Uterus (tissue), 4 donors: ENCODE data around the gene IL1RL1. TPM values are rescaled to one million over a fixed set of nuclear protein-coding genes. Genes with fewer than 3 reads are reported as not detected.

Source experiments
- DNase-seq, 2 donors: peaks; one replicate each; pipeline ENCODE4 v3.0.0-alpha.2; 2019 to 2020
- H3K27ac ChIP-seq, 2 donors: fragments of 200-600 bp; sonication (generic); 1 replicate in 1 of 2; 2 replicates in 1 of 2; pipeline ENCODE4 v1.5.1; 2016 to 2018
- H3K27me3 ChIP-seq, 2 donors: fragments of 200-600 bp; sonication (generic); one replicate each; pipeline ENCODE4 v1.5.1; 2018 to 2019; ENCODE audit warnings: control low read depth in 1 of 2
- H3K36me3 ChIP-seq, 2 donors: fragments of 200-600 bp; sonication (generic); one replicate each; pipeline ENCODE4 v1.5.1; 2019; ENCODE audit warnings: control low read depth in 1 of 2
- H3K4me1 ChIP-seq, 2 donors: fragments of 200-600 bp; sonication (generic); one replicate each; pipeline ENCODE4 v1.5.1; 2018 to 2019; ENCODE audit warnings: control low read depth in 1 of 2
- H3K4me3 ChIP-seq, 2 donors: fragments of 200-600 bp; sonication (generic); 1 replicate in 1 of 2; 2 replicates in 1 of 2; pipeline ENCODE4 v1.5.1; 2018 to 2019; ENCODE audit warnings: mild to moderate bottlenecking in 1 of 2
- H3K9me3 ChIP-seq, 2 donors: fragments of 200-600 bp; sonication (generic); one replicate each; pipeline ENCODE4 v1.5.1; 2019; ENCODE audit warnings: control low read depth in 1 of 2
- POLR2A ChIP-seq, 2 donors: fragments of 450-650 bp; IDR thresholded peaks; one replicate each; pipeline ENCODE4 v1.6.1; 2016; ENCODE audit warnings: antibody characterized with exemption in 2 of 2, mild to moderate bottlenecking in 1 of 2, moderate library complexity in 1 of 2
- intact Hi-C: fragments of 100-400 bp; cut with DNase I; formaldehyde crosslinking; loops from one replicate; pipeline ENCODE4 v1.15.1; 2023; ENCODE audit warnings: low total_unique reads
- total RNA-seq, 4 donors: library from RNA; depleted of rRNA in 3 of 4; stranded (reverse); fragments of >200 nt in 3 of 4; gene quantifications; one replicate each; pipeline versions ENCODE4 v1.1.0 to v1.2.4, GENCODE V29; 2014 to 2023
- TF ChIP-seq, protein P1 (sequence below), 4 experiments: fragments of 200-600 bp in 2 of 4; fragments of 450-650 bp in 2 of 4; sonication (generic) in 2 of 4; IDR thresholded peaks; one replicate each; pipeline ENCODE4 v1.5.1; 2016 to 2019; ENCODE audit warnings: antibody characterized with exemption in 4 of 4, mild to moderate bottlenecking in 2 of 4, moderate library complexity in 1 of 4
- donor health status: DM: yes; HTN: yes; CAD: no.

IL1RL1 gene
- total RNA-seq, 4 donors from 2014 or later = 1.7 to 12.3 (median 6.8) TPM

DNA sequence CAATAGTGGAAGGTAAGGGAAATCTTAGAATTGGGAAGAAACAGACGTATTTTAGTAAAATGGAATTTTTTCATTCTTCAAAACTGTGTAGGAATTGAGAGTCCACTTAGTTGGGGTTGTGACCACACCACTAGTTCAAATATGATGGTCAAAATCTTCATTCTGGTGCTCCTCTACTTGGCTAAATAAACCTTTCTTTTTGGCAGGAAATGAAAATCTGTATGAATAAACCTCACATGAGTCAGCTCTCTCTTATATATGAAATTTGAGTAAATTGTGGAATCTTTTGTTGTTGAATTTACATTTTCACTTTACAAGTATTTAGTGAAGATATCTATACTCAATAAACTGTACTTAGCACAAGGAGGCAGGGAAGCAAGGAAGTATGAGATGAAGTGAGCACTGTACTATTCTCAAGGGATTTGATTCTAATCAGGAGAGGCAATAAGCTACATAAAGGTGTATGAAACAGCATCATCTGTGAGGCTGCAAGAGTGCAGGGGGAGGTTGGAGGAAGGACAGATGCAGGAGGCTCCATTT is 64.8 kb downstream of the IL1RL1 start:
- Histone ChIP-seq H3K36me3 (no peaks in the 10 kb centered on the region), H3K27me3 (no peaks in the 10 kb centered on the region), H3K9me3 (no peaks in the 10 kb centered on the region), H3K4me1 (no peaks in the 10 kb centered on the region), H3K4me3 (no peak overlapping the region), H3K27ac (no peak overlapping the region)
- no peak for DNase-seq
- TF ChIP-seq, protein P1, sequence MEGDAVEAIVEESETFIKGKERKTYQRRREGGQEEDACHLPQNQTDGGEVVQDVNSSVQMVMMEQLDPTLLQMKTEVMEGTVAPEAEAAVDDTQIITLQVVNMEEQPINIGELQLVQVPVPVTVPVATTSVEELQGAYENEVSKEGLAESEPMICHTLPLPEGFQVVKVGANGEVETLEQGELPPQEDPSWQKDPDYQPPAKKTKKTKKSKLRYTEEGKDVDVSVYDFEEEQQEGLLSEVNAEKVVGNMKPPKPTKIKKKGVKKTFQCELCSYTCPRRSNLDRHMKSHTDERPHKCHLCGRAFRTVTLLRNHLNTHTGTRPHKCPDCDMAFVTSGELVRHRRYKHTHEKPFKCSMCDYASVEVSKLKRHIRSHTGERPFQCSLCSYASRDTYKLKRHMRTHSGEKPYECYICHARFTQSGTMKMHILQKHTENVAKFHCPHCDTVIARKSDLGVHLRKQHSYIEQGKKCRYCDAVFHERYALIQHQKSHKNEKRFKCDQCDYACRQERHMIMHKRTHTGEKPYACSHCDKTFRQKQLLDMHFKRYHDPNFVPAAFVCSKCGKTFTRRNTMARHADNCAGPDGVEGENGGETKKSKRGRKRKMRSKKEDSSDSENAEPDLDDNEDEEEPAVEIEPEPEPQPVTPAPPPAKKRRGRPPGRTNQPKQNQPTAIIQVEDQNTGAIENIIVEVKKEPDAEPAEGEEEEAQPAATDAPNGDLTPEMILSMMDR (IDR thresholded peaks at IDR 0.05) = no peak
- TF ChIP-seq POLR2A (IDR thresholded peaks at IDR 0.05) = no peak
- intact Hi-C loops = no loop called here

- Histone ChIP-seq H3K4me3 (no peak overlapping the region), H3K27me3 (no peaks in the 10 kb centered on the region), H3K27ac (no peak overlapping the region), H3K36me3 (no peaks in the 10 kb centered on the region), H3K4me1 (no peaks in the 10 kb centered on the region), H3K9me3 (peaks cover 0 to 10% of the 10 kb centered on the region in 2 donors)
- TF ChIP-seq, protein P1 (IDR thresholded peaks at IDR 0.05) = no peak
- no peak for TF ChIP-seq POLR2A (IDR thresholded peaks at IDR 0.05)
- intact Hi-C loops = no loop called here
- DNase-seq = no peak
Observed at GRCh38 chr2:102383722-102384121, 72.4 kb downstream of the IL1RL1 start.

DNA sequence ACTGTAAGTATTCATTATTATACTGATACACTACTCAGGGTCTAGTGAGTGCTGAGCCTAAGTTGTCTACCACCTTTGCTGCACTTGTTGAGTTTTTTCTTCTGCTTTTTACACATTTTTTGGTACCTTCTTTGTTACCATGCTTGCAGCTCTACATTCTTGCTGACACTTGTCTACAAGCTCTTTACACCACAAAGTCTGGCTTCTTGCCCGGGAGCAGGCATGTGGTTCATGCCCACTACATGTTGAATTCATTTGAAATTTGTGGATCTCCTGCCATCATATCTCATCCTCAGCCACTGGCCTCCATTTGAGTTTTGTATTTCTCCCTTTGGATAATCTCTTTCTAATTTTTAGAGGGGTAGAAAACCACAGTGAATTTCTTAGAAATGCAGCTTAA is 74.2 kb downstream of the IL1RL1 start:
- Histone ChIP-seq H3K36me3 (no peaks in the 10 kb centered on the region), H3K4me3 (no peak overlapping the region), H3K4me1 (no peaks in the 10 kb centered on the region), H3K27me3 (no peaks in the 10 kb centered on the region), H3K27ac (no peak overlapping the region), H3K9me3 (peaks cover 0 to 10% of the 10 kb centered on the region in 2 donors)
- TF ChIP-seq, protein P1 (IDR thresholded peaks at IDR 0.05) = no peak
- TF ChIP-seq POLR2A (IDR thresholded peaks at IDR 0.05) = no peak
- intact Hi-C loops = no loop called here
- no peak for DNase-seq

DNA sequence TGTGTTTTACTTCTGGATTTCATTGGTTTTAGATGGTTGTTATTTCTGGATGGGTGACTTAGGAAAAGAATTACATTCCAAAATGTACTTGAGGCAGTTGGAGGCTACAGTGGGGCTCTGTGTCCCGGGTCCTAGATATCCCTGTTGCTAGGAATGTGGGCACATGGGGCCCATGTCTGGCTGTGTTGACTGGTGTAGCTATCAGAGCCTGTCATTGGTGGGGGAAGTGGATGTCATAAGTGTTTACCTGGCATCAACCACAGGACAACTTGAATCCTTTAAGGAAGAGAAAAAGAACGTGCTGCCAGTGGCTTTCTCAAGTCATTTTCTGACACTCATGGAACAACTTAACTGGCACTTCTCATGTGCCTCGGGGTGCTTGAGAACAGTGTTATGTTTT is 74.6 kb downstream of the IL1RL1 start:
- Histone ChIP-seq H3K9me3 (peaks cover 0 to 10% of the 10 kb centered on the region in 2 donors), H3K4me1 (no peaks in the 10 kb centered on the region), H3K27ac (no peak overlapping the region), H3K27me3 (no peaks in the 10 kb centered on the region), H3K36me3 (no peaks in the 10 kb centered on the region), H3K4me3 (no peak overlapping the region)
- no peak for DNase-seq
- intact Hi-C loops = no loop called here
- TF ChIP-seq POLR2A (IDR thresholded peaks at IDR 0.05) = no peak
- TF ChIP-seq, protein P1 (IDR thresholded peaks at IDR 0.05) = no peak

- Histone ChIP-seq H3K36me3 (no peaks in the 10 kb centered on the region), H3K4me1 (no peaks in the 10 kb centered on the region), H3K9me3 (peaks cover 0 to 10% of the 10 kb centered on the region in 2 donors), H3K27ac (no peak overlapping the region), H3K4me3 (no peak overlapping the region), H3K27me3 (no peaks in the 10 kb centered on the region)
- intact Hi-C loops = no loop called here
- DNase-seq = no peak
- no peak for TF ChIP-seq POLR2A (IDR thresholded peaks at IDR 0.05)
- TF ChIP-seq, protein P1 (IDR thresholded peaks at IDR 0.05) = no peak
Observed at GRCh38 chr2:102386867-102387541, 75.6 kb downstream of the IL1RL1 start.
